G401 (cell line): ENCODE results near the gene PSAP. TPM values are rescaled to one million over a fixed set of nuclear protein-coding genes. Genes with fewer than 3 reads are reported as not detected.

Experiments
- DNase-seq: peaks from one replicate; pipeline ENCODE4 v3.0.0-alpha.2; 2015; ENCODE audit warnings: low spot score
- in situ Hi-C: cut with HindIII; loops from 2 replicates; pipeline ENCODE4 v1.10.0; 2016; ENCODE audit warnings: low sequenced_read_pairs, mixed read lengths
- total RNA-seq: library from RNA; depleted of rRNA; stranded (reverse); fragments of >200 nt; shearing (Covaris generic); gene quantifications from 2 replicates; pipeline ENCODE4 v1.2.3, GENCODE V29; 2014

The PSAP gene
- total RNA-seq, 1 experiment from 2014 or later: 582 TPM

- in situ Hi-C loops: no loop called here
- no peak for DNase-seq
Measured at GRCh38 chr10:71833451-71834342, 17.4 kb downstream of the PSAP start.

- in situ Hi-C loops: no loop called here
- DNase-seq: no peak
Measured at GRCh38 chr10:71832967-71833366, 18.1 kb downstream of the PSAP start.

GRCh38 chr10:71831646-71832552 is 19.2 kb downstream of the PSAP start:
- in situ Hi-C loops: no loop called here

GRCh38 chr10:71830726-71831125 is 20.3 kb downstream of the PSAP start:
- no peak for DNase-seq
- in situ Hi-C loops: no loop called here

More at GRCh38 chr10:71831646-71832552, 19.2 kb downstream of the PSAP start:
- DNase-seq: no peak

GRCh38 chr10:71829896-71830295 is 21.2 kb downstream of the PSAP start:
- in situ Hi-C loops: no loop called here
- DNase-seq: no peak

- DNase-seq: no peak
- in situ Hi-C loops: no loop called here
Measured at GRCh38 chr10:71829171-71829570, 21.9 kb downstream of the PSAP start.

GRCh38 chr10:71828702-71829101 is 22.3 kb downstream of the PSAP start:
- in situ Hi-C loops: no loop called here
- DNase-seq: no peak

GRCh38 chr10:71827852-71828251 is 23.2 kb downstream of the PSAP start:
- no peak for DNase-seq
- in situ Hi-C loops: no loop called here

GRCh38 chr10:71825217-71825616 is 25.8 kb downstream of the PSAP start:
- in situ Hi-C loops: no loop called here
- DNase-seq: no peak

GRCh38 chr10:71824333-71824732 is 26.7 kb downstream of the PSAP start:
- no peak for DNase-seq
- in situ Hi-C loops: no loop called here

- no peak for DNase-seq
- in situ Hi-C loops: no loop called here
Measured at GRCh38 chr10:71823356-71823755, 27.7 kb downstream of the PSAP start.

- DNase-seq: no peak
- in situ Hi-C loops: no loop called here
Measured at GRCh38 chr10:71821909-71822763, 28.9 kb downstream of the PSAP start.

- in situ Hi-C loops: no loop called here
- no peak for DNase-seq
Measured at GRCh38 chr10:71820966-71821365, 30.1 kb downstream of the PSAP start.

- in situ Hi-C loops: no loop called here
- DNase-seq: no peak
Measured at GRCh38 chr10:71819985-71820384, 31.1 kb downstream of the PSAP start.

GRCh38 chr10:71819441-71819861 is 31.6 kb downstream of the PSAP start:
- no peak for DNase-seq
- in situ Hi-C loops: no loop called here

GRCh38 chr10:71818674-71819260 is 32.3 kb downstream of the PSAP start:
- DNase-seq: no peak
- in situ Hi-C loops: no loop called here

GRCh38 chr10:71817831-71818655 is 33.0 kb downstream of the PSAP start:
- in situ Hi-C loops: no loop called here
- no peak for DNase-seq
